GM12878 (cell line): ENCODE results near the gene OPCML. TPM values are rescaled to one million over a fixed set of nuclear protein-coding genes. Genes with fewer than 3 reads are reported as not detected.

Source experiments
- ATAC-seq: fragments of 200-7000 bp; cut with Tn5 transposase; 3 replicates; pipeline ENCODE4 v1.9.1; 2020; ENCODE audit warnings: mild to moderate bottlenecking, moderate library complexity
- BruUV-seq: library from RNA; stranded (reverse); fragments of 400-500 nt; replicated peaks from 2 replicates; lab custom pipeline; 2021; lab: Mats Ljungman, UMichigan
- CTCF ChIA-PET: fragments of 300-600 bp; sonication (Branson Sonifier 250); formaldehyde crosslinking; extraction: SDS; loops from one replicate; lab custom pipeline; 2021; ENCODE audit warnings: inconsistent platforms; lab: Yijun Ruan, JAX
- POLR2A ChIA-PET: fragments of 350-600 bp; formaldehyde crosslinking; extraction: SDS; loops from one replicate; lab custom pipeline; 2021; ENCODE audit warnings: inconsistent platforms; lab: Charles Lee
- RAD21 ChIA-PET: fragments of 300-600 bp; sonication (Branson Sonifier 250); formaldehyde crosslinking; loops from one replicate; lab custom pipeline; 2023; ENCODE audit warnings: antibody characterized with exemption; ENCODE audit not compliant: unreplicated experiment; lab: Charles Lee
- SMC1A ChIA-PET: fragments of 300-600 bp; sonication (Branson Sonifier 250); formaldehyde crosslinking; loops from one replicate; lab custom pipeline; 2023; ENCODE audit not compliant: unreplicated experiment, uncharacterized antibody; lab: Charles Lee
- DNase-seq: peaks from one replicate; pipeline ENCODE4 v3.0.0-alpha.2; 2011; ENCODE audit warnings: low read depth, low spot score
- FAIRE-seq: peaks from 3 replicates; lab custom pipeline; 2011; peaks lifted over from hg19 to GRCh38; lab: Jason Lieb, UNC
- H2AFZ ChIP-seq: 2 replicates; pipeline ENCODE4 v1.6.0; 2011; ENCODE audit warnings: low read depth, low read length, control low read depth; ENCODE audit not compliant: control insufficient read depth
- H3K27ac ChIP-seq: 2 replicates; pipeline ENCODE4 v1.5.1; 2011; ENCODE audit warnings: control low read depth; ENCODE audit not compliant: control insufficient read depth, insufficient read depth
- H3K27me3 ChIP-seq, 2 experiments: replicated peaks in 1 of 2; 2 replicates each; pipeline versions ENCODE4 v1.6.0 to v1.6.1; 2011; ENCODE audit warnings: low read length in 1 of 2; ENCODE audit not compliant: control insufficient read depth in 2 of 2, insufficient read depth in 2 of 2
- H3K36me3 ChIP-seq, 2 experiments: 2 replicates each; pipeline ENCODE4 v1.5.1; 2011; ENCODE audit warnings: low read length in 1 of 2; ENCODE audit not compliant: control insufficient read depth in 2 of 2, insufficient read depth in 2 of 2
- H3K4me1 ChIP-seq: 2 replicates; pipeline ENCODE4 v1.6.1; 2011; ENCODE audit warnings: mild to moderate bottlenecking, low read length, moderate library complexity, mixed read lengths; ENCODE audit not compliant: control insufficient read depth, insufficient read depth
- H3K4me2 ChIP-seq: 2 replicates; pipeline ENCODE4 v1.6.0; 2011; ENCODE audit warnings: control low read depth; ENCODE audit not compliant: control insufficient read depth, insufficient read depth
- H3K4me3 ChIP-seq: fragments of 200-600 bp; sonication (generic); 2 replicates; pipeline ENCODE4 v1.5.1; 2016
- H3K79me2 ChIP-seq: 2 replicates; pipeline ENCODE4 v1.6.0; 2011; ENCODE audit warnings: low read length; ENCODE audit not compliant: control insufficient read depth, insufficient read depth
- H3K9ac ChIP-seq: 2 replicates; pipeline ENCODE4 v1.8.0; 2011; ENCODE audit warnings: low read length, control low read depth, mixed read lengths; ENCODE audit not compliant: control insufficient read depth, insufficient read depth
- H3K9me3 ChIP-seq: replicated peaks from 3 replicates; pipeline ENCODE4 v1.5.1; 2011; ENCODE audit warnings: mild to moderate bottlenecking, low read length; ENCODE audit not compliant: control insufficient read depth, insufficient read depth
- H4K20me1 ChIP-seq: 2 replicates; pipeline ENCODE4 v1.6.0; 2011; ENCODE audit not compliant: control insufficient read depth, insufficient read depth
- GATAD2B ChIP-seq: fragments of 450-650 bp; conservative IDR thresholded peaks from 2 replicates; pipeline ENCODE4 v1.6.1; 2017; ENCODE audit warnings: low read depth, mild to moderate bottlenecking, moderate library complexity
- MEF2A ChIP-seq: IDR thresholded peaks from 2 replicates; pipeline ENCODE4 v1.6.1; 2011; ENCODE audit warnings: low read depth, mild to moderate bottlenecking, low read length, moderate library complexity; ENCODE audit not compliant: insufficient read depth
- MXI1 ChIP-seq: fragments of 150-350 bp; IDR thresholded peaks from 2 replicates; pipeline ENCODE4 v1.6.1; 2011; ENCODE audit warnings: low read depth, mild to moderate bottlenecking, inconsistent platforms, low read length, improper control_type of control experiment
- MYB ChIP-seq: fragments of 150-350 bp; IDR thresholded peaks from 2 replicates; pipeline ENCODE4 v1.6.1; 2014; ENCODE audit warnings: mild to moderate bottlenecking, low read depth, low read length, borderline replicate concordance
- NBN ChIP-seq: fragments of 450-650 bp; IDR thresholded peaks from 2 replicates; pipeline ENCODE4 v1.6.1; 2016
- RAD21 ChIP-seq: IDR thresholded peaks from 2 replicates; pipeline ENCODE4 v1.6.1; 2011; ENCODE audit warnings: mild to moderate bottlenecking, low read depth, low read length, moderate library complexity; ENCODE audit not compliant: insufficient read depth
- RAD51 ChIP-seq: fragments of 450-650 bp; IDR thresholded peaks from 2 replicates; pipeline ENCODE4 v1.6.1; 2016; ENCODE audit warnings: moderate library complexity, mild to moderate bottlenecking, inconsistent platforms
- RCOR1 ChIP-seq: conservative IDR thresholded peaks from 2 replicates; pipeline ENCODE4 v1.6.1; 2012; ENCODE audit warnings: low read depth, low read length, improper control_type of control experiment
- RFX5 ChIP-seq: IDR thresholded peaks from 2 replicates; pipeline ENCODE4 v1.6.1; 2011; ENCODE audit warnings: low read depth, low read length, improper control_type of control experiment
- SMAD5 ChIP-seq: IDR thresholded peaks from 2 replicates; pipeline ENCODE4 v1.6.1; 2016; ENCODE audit warnings: antibody characterized with exemption, low read depth
- ZNF622 ChIP-seq: fragments of 450-650 bp; IDR thresholded peaks from 2 replicates; pipeline ENCODE4 v1.6.1; 2017; ENCODE audit warnings: mild to moderate bottlenecking, inconsistent platforms
- WGBS: methylation state at CpG from one replicate; pipeline ENCODE4 v1.1.6; 2016; ENCODE audit warnings: low lambda C conversion rate; ENCODE audit not compliant: insufficient replicate concordance, insufficient coverage; ENCODE audit errors: missing lambda C conversion rate; 5-methylcytosine and 5-hydroxymethylcytosine counted together
- in situ Hi-C: fragments of 300-500 bp; cut with MboI; formaldehyde crosslinking; loops from 9 replicates; pipeline ENCODE4 v1.14.3; 2018; ENCODE audit warnings: mixed read lengths
- intact Hi-C: fragments of 100-400 bp; cut with micrococcal nuclease; formaldehyde crosslinking; loops from one replicate; pipeline ENCODE4 v1.14.2; 2022; ENCODE audit not compliant: unreplicated experiment
- polyA plus RNA-seq, 11 experiments: library from polyadenylated mRNA; depleted of rRNA in 4 of 11; unstranded in 6 of 11; stranded (reverse) in 5 of 11; fragments of >200 nt; fragmentation: Nextera tagmentation in 4 of 11; fragmentation: Illumina TruSeq in 1 of 11; extraction: Ambion mirVana in 4 of 11; extraction: Trizol in 1 of 11; gene quantifications; 1 replicate in 1 of 11; 2 replicates in 10 of 11; pipeline versions ENCODE4 v1.2.1 to v1.2.3, GENCODE V29; 2011 to 2016; ENCODE audit warnings: inconsistent platforms in 2 of 11, missing spikeins in 2 of 11, low read depth in 1 of 11
- total RNA-seq, 4 experiments: library from RNA; depleted of rRNA in 3 of 4; stranded (reverse); fragments of >200 nt in 3 of 4; fragmentation: Illumina TruSeq in 1 of 4; extraction: Trizol in 1 of 4; gene quantifications; 2 replicates each; pipeline versions ENCODE4 v1.2.1 to v1.2.3, GENCODE V29; 2013 to 2021
- TF ChIP-seq, protein P1 (sequence below): fragments of 450-650 bp; conservative IDR thresholded peaks from 2 replicates; pipeline ENCODE4 v1.6.1; 2017; ENCODE audit warnings: mild to moderate bottlenecking, moderate library complexity
- TF ChIP-seq, protein P2 (sequence below): fragments of 450-650 bp; IDR thresholded peaks from 2 replicates; pipeline ENCODE4 v1.6.1; 2017; ENCODE audit warnings: antibody characterized with exemption, mild to moderate bottlenecking, moderate library complexity

The OPCML gene
- total and polyA plus RNA-seq, 10 of the 15 experiments (the other 5 are each of a cell fraction or from before 2014, with no cell fraction given): 0.84 TPM; not detected in 9

DNA sequence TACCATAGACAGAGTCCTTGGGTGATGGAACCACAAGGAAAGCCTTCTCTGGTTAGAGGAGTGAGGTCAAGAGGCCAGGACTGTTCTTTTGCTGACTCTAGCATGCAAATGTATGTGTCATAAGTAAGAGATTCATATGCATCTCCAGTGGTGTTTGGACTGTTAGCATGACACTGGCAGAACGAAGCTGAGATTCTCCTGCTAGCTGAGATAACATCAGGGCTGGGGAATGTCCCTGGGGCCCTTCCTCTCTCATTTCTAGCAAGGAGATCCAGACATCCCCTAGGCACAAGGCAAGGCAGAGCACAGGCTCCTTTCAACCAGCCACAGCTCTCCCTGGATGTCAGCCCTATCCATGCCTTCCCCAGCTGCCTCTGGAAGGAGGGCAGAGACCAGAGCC is 711.3 kb downstream of the OPCML start:
- Histone ChIP-seq H4K20me1 (no peaks in the 10 kb centered on the region), H3K9ac (no peak overlapping the region), H3K4me1 (no peaks in the 10 kb centered on the region), H3K27me3 (no peaks in the 10 kb centered on the region), H3K36me3 (no peaks in the 10 kb centered on the region), H3K9me3 (no peaks in the 10 kb centered on the region), H2AFZ (no peak overlapping the region), H3K27ac (no peak overlapping the region), H3K4me2 (no peak overlapping the region), H3K79me2 (no peaks in the 10 kb centered on the region), H3K4me3 (no peak overlapping the region)
- POLR2A ChIA-PET: no interaction called here
- SMC1A ChIA-PET: no interaction called here
- in situ Hi-C loops: no loop called here
- RAD21 ChIA-PET: interaction anchor here (1.2 kb wide), 1 partner anchor 120 kb away, joined by 3 read pairs; no protein-coding TSS in a partner anchor
- DNase-seq (no peak), ATAC-seq (no peak), FAIRE-seq (no peak)
- WGBS: 0% methylated on average over 1 of the region's 1 CpG
- BruUV-seq: no TSS peak
- intact Hi-C loops: no loop called here
- CTCF ChIA-PET: no interaction called here
- TF ChIP-seq RCOR1: no peak
- no peak for TF ChIP-seq MXI1
- TF ChIP-seq MEF2A: no peak
- TF ChIP-seq GATAD2B: no peak
- no peak for TF ChIP-seq RFX5
- TF ChIP-seq RAD51: no peak
- TF ChIP-seq SMAD5: no peak
- TF ChIP-seq, protein P1, sequence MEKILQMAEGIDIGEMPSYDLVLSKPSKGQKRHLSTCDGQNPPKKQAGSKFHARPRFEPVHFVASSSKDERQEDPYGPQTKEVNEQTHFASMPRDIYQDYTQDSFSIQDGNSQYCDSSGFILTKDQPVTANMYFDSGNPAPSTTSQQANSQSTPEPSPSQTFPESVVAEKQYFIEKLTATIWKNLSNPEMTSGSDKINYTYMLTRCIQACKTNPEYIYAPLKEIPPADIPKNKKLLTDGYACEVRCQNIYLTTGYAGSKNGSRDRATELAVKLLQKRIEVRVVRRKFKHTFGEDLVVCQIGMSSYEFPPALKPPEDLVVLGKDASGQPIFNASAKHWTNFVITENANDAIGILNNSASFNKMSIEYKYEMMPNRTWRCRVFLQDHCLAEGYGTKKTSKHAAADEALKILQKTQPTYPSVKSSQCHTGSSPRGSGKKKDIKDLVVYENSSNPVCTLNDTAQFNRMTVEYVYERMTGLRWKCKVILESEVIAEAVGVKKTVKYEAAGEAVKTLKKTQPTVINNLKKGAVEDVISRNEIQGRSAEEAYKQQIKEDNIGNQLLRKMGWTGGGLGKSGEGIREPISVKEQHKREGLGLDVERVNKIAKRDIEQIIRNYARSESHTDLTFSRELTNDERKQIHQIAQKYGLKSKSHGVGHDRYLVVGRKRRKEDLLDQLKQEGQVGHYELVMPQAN: no peak
- TF ChIP-seq ZNF622: no peak
- TF ChIP-seq RAD21: no peak
- TF ChIP-seq NBN: no peak
- TF ChIP-seq MYB: no peak
- TF ChIP-seq, protein P2, sequence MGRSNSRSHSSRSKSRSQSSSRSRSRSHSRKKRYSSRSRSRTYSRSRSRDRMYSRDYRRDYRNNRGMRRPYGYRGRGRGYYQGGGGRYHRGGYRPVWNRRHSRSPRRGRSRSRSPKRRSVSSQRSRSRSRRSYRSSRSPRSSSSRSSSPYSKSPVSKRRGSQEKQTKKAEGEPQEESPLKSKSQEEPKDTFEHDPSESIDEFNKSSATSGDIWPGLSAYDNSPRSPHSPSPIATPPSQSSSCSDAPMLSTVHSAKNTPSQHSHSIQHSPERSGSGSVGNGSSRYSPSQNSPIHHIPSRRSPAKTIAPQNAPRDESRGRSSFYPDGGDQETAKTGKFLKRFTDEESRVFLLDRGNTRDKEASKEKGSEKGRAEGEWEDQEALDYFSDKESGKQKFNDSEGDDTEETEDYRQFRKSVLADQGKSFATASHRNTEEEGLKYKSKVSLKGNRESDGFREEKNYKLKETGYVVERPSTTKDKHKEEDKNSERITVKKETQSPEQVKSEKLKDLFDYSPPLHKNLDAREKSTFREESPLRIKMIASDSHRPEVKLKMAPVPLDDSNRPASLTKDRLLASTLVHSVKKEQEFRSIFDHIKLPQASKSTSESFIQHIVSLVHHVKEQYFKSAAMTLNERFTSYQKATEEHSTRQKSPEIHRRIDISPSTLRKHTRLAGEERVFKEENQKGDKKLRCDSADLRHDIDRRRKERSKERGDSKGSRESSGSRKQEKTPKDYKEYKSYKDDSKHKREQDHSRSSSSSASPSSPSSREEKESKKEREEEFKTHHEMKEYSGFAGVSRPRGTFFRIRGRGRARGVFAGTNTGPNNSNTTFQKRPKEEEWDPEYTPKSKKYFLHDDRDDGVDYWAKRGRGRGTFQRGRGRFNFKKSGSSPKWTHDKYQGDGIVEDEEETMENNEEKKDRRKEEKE: no peak
